GM21360 (cell line): ENCODE results near the gene BCLAF1.
"Not testable (repeated sequence)": the region's sequence is repeated elsewhere in the genome, so short reads cannot be mapped to it uniquely, and the experiment has no call there.

Experiments used
- ATAC-seq: cut with Tn5 transposase; IDR thresholded peaks from one replicate; pipeline ENCODE4 v1.9.1; 2021; ENCODE audit warnings: mild to moderate bottlenecking, moderate library complexity; ENCODE audit not compliant: unreplicated experiment

BCLAF1 gene

DNA sequence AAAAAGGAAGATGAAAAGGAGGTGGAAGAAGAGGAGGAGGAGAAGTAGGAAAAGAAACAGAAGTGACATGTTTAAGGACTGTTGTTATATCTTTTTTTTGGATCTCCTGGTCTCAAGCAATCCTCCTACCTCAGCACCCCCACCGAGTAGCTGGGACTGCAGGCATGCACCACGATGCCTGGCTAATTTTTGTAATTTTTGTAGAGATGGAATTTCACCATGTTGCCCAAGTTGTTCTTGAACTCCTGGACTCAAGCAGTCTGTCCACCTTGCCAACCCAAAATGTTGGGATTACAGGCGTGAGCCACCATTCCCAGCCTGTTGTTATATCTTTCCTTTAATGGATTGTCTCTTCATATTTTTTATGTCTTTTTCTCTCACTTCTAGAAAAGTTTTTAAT lies 19.5 kb upstream of the BCLAF1 start:
- ATAC-seq: no peak

GRCh38 chr6:136308469-136308868 lies 18.8 kb upstream of the BCLAF1 start:
- ATAC-seq: not testable (repeated sequence)

DNA sequence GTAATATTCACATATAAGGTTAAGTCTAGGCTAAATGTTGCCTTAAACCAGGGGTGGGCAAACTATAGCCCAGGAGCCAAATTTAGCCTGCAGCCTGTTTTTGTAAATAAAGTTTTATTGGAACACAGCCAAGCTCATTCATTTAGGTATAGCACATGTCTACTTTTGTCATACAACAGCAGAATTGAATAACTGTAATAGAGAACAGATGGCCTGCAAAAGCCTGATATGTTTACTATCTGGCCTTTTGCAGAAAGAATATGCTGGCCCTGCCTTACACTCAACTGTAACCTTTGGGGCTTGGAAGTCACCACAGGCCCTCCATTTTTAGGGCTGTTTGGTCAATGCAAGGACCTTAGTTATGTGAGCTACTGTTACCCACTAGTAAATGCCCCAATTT lies 17.7 kb upstream of the BCLAF1 start:
- ATAC-seq: no peak

- no peak for ATAC-seq
These were observed 16.8 kb upstream of the BCLAF1 start for GRCh38 chr6:136306466-136306865.

GRCh38 chr6:136304410-136304809 lies 14.8 kb upstream of the BCLAF1 start:
- no peak for ATAC-seq

- no peak for ATAC-seq
These were observed 13.9 kb upstream of the BCLAF1 start for GRCh38 chr6:136303516-136303915.

DNA sequence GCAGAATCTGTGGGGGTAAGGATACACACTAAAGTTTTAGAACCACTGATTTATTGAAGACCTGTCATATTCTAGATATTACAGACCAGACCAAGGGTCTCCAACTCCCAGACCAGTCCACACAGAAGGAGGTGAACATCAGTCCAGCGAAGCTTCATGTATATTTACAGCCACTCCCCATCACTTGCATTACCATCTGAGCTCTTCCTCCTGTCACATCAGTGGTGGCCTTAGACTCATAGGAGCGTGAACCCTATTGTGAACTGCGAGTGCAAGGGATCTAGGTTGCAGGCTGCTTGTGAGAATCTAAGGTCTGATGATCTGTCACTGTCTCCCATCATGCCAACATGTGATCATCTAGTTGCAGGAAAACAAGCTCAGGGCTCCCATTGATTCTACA lies 5.0 kb upstream of the BCLAF1 start:
- no peak for ATAC-seq

DNA sequence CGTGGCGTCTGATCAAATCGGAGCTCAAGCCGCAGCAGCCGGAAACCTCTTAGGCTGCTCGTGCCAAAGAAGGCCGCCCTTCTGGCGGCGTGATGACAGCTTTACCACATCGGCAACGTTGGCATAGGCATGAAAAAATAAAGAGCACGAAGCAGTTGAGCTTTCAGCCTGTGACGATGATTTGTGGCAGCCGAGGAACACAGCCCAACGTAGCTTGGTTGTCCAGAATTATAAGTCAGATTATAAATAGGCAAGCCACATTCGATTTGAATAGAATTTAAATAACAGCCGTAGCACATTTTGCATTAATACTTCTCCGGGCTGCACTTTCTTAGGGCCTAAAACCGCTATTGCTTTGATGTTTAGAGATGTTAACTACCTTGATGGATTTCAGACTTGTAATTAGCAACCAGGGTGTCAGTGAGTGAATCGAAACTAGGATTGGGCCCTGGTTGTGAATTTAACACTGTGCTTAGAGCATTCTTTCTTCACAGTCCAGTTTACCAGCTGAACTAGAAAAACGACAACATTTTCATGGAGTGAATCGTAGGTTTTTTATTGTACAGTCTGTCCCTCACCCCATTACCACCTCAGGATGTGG lies 864 bp upstream of the BCLAF1 start:
- ATAC-seq: peak; percentile 13

- ATAC-seq: peak; percentile 39
These were observed 393 bp downstream of the BCLAF1 start for GRCh38 chr6:136289327-136289578.

- ATAC-seq: peak; percentile 30
These were observed 900 bp downstream of the BCLAF1 start for GRCh38 chr6:136288566-136289326.

- no peak for ATAC-seq
These were observed 4.7 kb downstream of the BCLAF1 start for GRCh38 chr6:136284909-136285308.

GRCh38 chr6:136282906-136283305 lies 6.7 kb downstream of the BCLAF1 start:
- no peak for ATAC-seq

DNA sequence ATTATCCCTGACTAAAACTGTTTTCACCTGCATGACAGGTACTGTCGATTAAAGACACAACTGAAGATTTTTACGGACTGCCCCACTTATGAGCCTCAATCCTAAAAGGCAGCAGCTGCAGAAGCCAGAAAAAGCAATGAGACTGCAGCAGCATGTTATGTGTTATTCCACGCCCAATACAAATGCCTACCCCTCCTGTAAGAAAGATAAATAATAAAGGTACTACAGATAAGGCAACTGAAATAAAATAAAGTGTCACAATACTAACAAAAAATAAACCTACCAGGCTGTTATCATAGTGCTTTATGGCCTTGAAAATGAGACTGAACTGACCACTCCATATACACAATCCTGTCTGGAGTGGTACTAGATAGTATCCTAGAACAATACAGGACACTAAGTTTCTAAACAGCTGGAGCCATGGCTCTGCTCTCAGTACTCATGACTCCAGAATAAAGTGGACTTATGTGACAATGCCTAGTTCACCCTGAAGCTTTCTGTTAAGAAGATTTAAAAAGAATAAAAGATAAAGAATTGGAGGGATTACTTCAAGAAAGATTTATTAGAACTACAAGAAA lies 9.5 kb downstream of the BCLAF1 start:
- no peak for ATAC-seq

DNA sequence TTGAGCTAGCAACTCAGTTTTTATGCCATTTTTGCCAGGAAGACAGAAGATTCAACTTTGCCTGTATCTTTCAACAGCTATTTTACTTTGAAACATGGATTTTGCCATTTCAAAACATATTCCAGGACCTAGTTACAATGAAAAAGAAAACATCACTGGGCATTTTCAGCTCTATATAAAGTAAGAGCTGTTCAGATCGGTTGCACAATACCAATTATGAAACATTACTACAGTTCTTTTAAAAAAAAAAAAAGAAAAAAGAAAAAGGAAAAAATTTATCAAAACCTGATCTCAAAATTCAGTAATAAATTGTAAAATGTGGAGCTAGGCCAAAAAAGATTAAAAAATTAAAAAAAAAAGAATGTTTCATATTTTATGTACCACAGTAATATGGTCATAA lies 15.6 kb downstream of the BCLAF1 start:
- ATAC-seq: no peak

- ATAC-seq: no peak
These were observed 24.5 kb downstream of the BCLAF1 start for GRCh38 chr6:136265101-136265500.

DNA sequence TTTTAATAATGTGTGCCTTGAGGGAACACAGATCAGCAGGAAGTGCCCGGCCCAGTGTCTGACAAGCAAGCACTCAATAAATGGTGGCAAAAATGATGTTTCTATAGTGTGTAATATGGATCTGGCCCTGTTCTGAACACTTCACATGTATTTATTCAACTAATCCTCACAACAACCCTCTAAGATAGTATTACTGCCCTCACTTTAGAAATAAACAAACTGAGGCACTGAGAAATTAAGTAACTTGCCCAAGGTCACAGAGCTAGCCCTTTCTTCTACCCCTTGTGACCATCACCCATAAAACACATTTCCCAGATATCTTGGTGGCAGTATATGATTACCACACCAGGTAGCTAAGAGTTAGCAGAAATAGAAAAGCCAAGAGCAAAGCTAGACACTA lies 26.7 kb downstream of the BCLAF1 start:
- no peak for ATAC-seq

- ATAC-seq: no peak
These were observed 34.7 kb downstream of the BCLAF1 start for GRCh38 chr6:136254851-136255466.

DNA sequence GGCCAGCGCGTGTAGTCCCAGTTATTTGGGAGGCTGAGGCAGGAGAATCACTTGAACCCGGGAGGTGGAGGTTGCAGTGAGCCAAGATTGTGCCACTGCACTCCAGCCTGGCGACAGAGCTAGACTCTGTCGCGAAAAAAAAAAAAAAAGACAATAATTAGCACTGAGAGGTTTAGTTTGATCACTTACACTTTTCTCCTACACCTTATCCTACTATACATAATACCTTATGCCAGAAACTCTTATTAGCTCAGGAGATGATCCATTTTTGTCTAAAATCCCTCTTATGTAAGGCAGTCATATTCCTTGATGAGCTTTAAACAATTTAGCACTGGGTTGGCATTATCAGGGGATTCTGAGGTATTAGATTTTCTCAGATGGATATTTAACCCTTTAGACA lies 35.9 kb downstream of the BCLAF1 start:
- ATAC-seq: no peak

DNA sequence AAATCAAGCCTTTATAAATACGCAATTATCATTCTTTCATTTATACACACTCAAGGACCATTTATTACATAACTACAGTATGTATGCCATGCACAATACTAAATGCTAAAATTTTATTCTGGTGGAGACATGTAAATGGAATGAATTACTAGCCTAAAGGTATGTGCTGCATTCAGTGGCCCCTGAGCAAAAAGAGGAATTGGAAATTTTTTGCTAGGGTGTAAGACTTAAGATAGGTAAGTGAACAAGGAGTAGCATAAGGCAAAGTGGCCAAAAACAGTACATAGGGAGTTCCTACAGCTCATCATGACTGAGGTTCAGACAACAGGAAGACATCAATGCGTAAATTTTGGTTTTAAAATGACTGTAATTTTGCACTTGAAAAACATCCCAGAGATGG lies 37.2 kb downstream of the BCLAF1 start:
- no peak for ATAC-seq

- no peak for ATAC-seq
These were observed 38.3 kb downstream of the BCLAF1 start for GRCh38 chr6:136251394-136251793.

GRCh38 chr6:136250686-136251008 lies 39.0 kb downstream of the BCLAF1 start:
- peak; percentile 21 for ATAC-seq
